Neural crest cell (in vitro differentiated cells): ENCODE data around the gene LCE1A. TPM values are rescaled to one million over a fixed set of nuclear protein-coding genes. Genes with fewer than 3 reads are reported as not detected.

Experiments
- DNase-seq: peaks from one replicate; pipeline ENCODE4 v3.0.0; 2021; ENCODE audit warnings: low read depth, mixed read lengths, low spot score
- H3K27ac Mint-ChIP-seq: one replicate; pipeline ENCODE4 v1.8.0; 2021; ENCODE audit warnings: mild to moderate bottlenecking, mixed read lengths; ENCODE audit not compliant: unreplicated experiment
- H3K27me3 Mint-ChIP-seq: 2 replicates; pipeline ENCODE4 v1.8.0; 2021; ENCODE audit warnings: low read depth, mild to moderate bottlenecking, mixed read lengths
- H3K36me3 Mint-ChIP-seq: 2 replicates; pipeline ENCODE4 v1.8.0; 2021; ENCODE audit warnings: low read depth, mild to moderate bottlenecking, mixed read lengths
- H3K4me1 Mint-ChIP-seq: 2 replicates; pipeline ENCODE4 v1.8.0; 2021; ENCODE audit warnings: mixed read lengths
- H3K4me3 Mint-ChIP-seq: one replicate; pipeline ENCODE4 v1.8.0; 2021; ENCODE audit warnings: mild to moderate bottlenecking, mixed read lengths
- H3K9me3 Mint-ChIP-seq: 2 replicates; pipeline ENCODE4 v1.8.0; 2021; ENCODE audit warnings: mixed read lengths
- total RNA-seq: library from RNA; stranded (reverse); gene quantifications from 2 replicates; pipeline ENCODE4 v1.2.1, GENCODE V29; 2021
- TF ChIP-seq, protein P1 (sequence below): fragments of 200-600 bp; sonication (generic); conservative IDR thresholded peaks from 2 replicates; pipeline ENCODE4 v1.5.0; 2021; ENCODE audit warnings: antibody characterized with exemption, mild to moderate bottlenecking

Gene LCE1A
- total RNA-seq, 1 donor from 2014 or later: not detected

- Mint-ChIP-seq H3K36me3 (peaks cover 4% of the 10 kb centered on the region), H3K4me3 (no peak overlapping the region), H3K27me3 (no peaks in the 10 kb centered on the region), H3K4me1 (no peaks in the 10 kb centered on the region), H3K9me3 (peaks cover 32% of the 10 kb centered on the region), H3K27ac (no peak overlapping the region)
- no peak for DNase-seq
- TF ChIP-seq, protein P1, sequence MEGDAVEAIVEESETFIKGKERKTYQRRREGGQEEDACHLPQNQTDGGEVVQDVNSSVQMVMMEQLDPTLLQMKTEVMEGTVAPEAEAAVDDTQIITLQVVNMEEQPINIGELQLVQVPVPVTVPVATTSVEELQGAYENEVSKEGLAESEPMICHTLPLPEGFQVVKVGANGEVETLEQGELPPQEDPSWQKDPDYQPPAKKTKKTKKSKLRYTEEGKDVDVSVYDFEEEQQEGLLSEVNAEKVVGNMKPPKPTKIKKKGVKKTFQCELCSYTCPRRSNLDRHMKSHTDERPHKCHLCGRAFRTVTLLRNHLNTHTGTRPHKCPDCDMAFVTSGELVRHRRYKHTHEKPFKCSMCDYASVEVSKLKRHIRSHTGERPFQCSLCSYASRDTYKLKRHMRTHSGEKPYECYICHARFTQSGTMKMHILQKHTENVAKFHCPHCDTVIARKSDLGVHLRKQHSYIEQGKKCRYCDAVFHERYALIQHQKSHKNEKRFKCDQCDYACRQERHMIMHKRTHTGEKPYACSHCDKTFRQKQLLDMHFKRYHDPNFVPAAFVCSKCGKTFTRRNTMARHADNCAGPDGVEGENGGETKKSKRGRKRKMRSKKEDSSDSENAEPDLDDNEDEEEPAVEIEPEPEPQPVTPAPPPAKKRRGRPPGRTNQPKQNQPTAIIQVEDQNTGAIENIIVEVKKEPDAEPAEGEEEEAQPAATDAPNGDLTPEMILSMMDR: no peak
Measured at GRCh38 chr1:152817309-152817708, 10.0 kb upstream of the LCE1A start.

GRCh38 chr1:152823294-152823693 lies 4.0 kb upstream of the LCE1A start:
- Mint-ChIP-seq H3K4me1 (no peaks in the 10 kb centered on the region), H3K27me3 (no peaks in the 10 kb centered on the region), H3K9me3 (peaks cover 26% of the 10 kb centered on the region), H3K4me3 (no peak overlapping the region), H3K27ac (no peak overlapping the region), H3K36me3 (peaks cover 10% of the 10 kb centered on the region)
- TF ChIP-seq, protein P1: no peak
- no peak for DNase-seq

- Mint-ChIP-seq H3K4me3 (no peak overlapping the region), H3K36me3 (peaks cover 8% of the 10 kb centered on the region), H3K9me3 (peaks cover 22% of the 10 kb centered on the region), H3K27ac (no peak overlapping the region), H3K27me3 (no peaks in the 10 kb centered on the region), H3K4me1 (no peaks in the 10 kb centered on the region)
- no peak for DNase-seq
- TF ChIP-seq, protein P1: no peak
Measured at GRCh38 chr1:152824964-152825363, 2.3 kb upstream of the LCE1A start.

DNA sequence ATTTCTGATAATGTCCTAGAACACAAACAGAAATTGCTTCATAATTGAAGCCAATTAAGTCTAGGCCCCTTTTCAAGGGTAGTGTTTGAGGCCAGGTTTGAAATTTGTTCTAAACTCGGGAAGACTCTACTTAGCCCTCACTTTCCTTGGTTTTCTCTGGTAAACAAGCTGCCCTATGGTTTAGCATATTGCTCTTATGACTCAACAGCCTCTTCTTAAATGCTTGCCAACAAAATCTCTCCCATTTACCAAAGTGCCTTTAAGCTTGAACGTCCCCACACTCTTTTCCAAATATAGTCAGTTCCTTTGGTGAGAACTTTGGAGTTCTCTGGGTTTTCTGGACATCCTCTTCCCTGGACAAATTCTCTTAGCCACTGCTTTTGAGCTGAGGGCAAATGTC lies 9.6 kb downstream of the LCE1A start:
- TF ChIP-seq, protein P1: no peak
- Mint-ChIP-seq H3K4me3 (no peak overlapping the region), H3K27me3 (no peaks in the 10 kb centered on the region), H3K4me1 (no peaks in the 10 kb centered on the region), H3K36me3 (no peaks in the 10 kb centered on the region), H3K9me3 (peaks cover 16% of the 10 kb centered on the region), H3K27ac (no peak overlapping the region)
- DNase-seq: no peak

- no peak within 1 kb of the TSS for H3K4me3 Mint-ChIP-seq
- no peaks in the 10 kb centered on the region for H3K27me3 Mint-ChIP-seq
- no peaks in the 10 kb centered on the region for H3K4me1 Mint-ChIP-seq
- TF ChIP-seq, protein P1: no peak
- H3K36me3 Mint-ChIP-seq: peaks cover 3% of the 10 kb centered on the region
- H3K9me3 Mint-ChIP-seq: peaks cover 25% of the 10 kb centered on the region
- no peak for DNase-seq
- peak within 1 kb of the TSS; percentile 31 for H3K27ac Mint-ChIP-seq
Measured at GRCh38 chr1:152842556-152842955, 15.3 kb downstream of the LCE1A start, which contains the start of gene LCE6A. LCE6A (plus strand) TSS chr1:152842856; CDS start chr1:152843521, 665 bp downstream.

DNA sequence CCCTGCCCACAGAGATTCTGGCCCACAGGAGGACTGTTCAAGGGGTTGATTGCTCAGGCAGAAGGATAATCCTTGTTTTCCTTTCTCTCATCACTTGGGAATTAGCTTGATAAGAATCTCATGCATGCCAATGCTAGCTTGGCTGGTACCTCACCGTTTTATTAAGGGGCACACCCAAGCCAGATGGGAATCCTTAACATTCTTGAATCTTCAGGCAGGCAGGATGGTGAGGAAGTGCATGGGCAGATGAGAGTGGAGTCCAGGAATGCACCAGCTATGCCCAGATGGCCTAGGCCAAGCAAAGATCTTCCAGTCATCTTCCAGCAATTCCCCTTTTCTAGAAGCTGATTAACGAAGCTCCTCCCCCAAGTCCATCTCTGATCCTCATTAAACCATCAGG lies 28.4 kb downstream of the LCE1A start:
- Mint-ChIP-seq H3K27me3 (no peaks in the 10 kb centered on the region), H3K4me1 (no peaks in the 10 kb centered on the region), H3K9me3 (peaks cover 30% of the 10 kb centered on the region), H3K4me3 (no peak overlapping the region), H3K36me3 (no peaks in the 10 kb centered on the region), H3K27ac (no peak overlapping the region)
- TF ChIP-seq, protein P1: no peak
- no peak for DNase-seq
